Measurements from ENCODE around the gene PTPRQ. TPM values are rescaled to one million over a fixed set of nuclear protein-coding genes. Genes with fewer than 3 reads are reported as not detected.

Gene PTPRQ
- total RNA-seq, 2 donors from 2014 or later: 11.9 to 17.6 TPM

DNA sequence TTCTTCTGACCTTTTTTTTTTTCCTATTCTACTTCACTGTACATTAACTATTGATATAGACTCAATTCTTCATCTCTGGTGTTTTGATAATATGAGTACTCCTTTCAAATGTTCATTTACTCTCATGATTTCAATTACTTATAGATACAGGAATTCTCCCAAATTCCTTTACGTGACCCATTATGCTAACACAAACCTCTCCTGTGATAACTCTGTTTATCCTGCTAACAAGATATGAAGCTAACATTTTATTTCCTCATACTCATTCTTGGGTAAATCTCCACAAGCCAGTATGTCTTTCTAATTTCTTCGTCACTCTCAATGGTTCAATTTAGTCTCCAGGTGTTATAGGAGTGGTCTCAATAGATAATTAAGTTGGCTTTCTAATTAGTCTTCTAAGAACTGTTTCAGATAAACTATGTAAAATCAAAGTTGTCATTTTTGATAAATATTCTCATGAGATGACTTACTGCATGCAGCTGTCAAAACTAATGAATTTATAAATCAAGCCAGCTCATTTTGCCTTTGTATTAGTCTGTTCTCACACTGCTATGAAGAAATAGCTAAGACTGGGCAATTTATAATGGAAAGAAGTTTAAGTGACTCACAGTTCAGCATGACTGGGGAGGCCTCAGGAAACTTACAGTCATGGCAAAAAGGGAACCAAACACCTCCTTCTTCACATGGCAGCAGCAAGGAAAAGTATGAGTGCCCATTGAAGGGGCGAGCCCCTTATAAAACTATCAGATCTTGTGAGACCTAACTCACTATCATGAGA lies 132.8 kb downstream of the PTPRQ start:
- no peak for DNase-seq (ENCODE audit: low spot score)
- Histone ChIP-seq H3K27me3 (no peaks in the 10 kb centered on the region), H3K9me3 (no peaks in the 10 kb centered on the region), H3K27ac (no peak overlapping the region), H3K4me3 (no peak overlapping the region), H3K36me3 (no peaks in the 10 kb centered on the region), H3K4me1 (no peaks in the 10 kb centered on the region)
- TF ChIP-seq, protein P1, sequence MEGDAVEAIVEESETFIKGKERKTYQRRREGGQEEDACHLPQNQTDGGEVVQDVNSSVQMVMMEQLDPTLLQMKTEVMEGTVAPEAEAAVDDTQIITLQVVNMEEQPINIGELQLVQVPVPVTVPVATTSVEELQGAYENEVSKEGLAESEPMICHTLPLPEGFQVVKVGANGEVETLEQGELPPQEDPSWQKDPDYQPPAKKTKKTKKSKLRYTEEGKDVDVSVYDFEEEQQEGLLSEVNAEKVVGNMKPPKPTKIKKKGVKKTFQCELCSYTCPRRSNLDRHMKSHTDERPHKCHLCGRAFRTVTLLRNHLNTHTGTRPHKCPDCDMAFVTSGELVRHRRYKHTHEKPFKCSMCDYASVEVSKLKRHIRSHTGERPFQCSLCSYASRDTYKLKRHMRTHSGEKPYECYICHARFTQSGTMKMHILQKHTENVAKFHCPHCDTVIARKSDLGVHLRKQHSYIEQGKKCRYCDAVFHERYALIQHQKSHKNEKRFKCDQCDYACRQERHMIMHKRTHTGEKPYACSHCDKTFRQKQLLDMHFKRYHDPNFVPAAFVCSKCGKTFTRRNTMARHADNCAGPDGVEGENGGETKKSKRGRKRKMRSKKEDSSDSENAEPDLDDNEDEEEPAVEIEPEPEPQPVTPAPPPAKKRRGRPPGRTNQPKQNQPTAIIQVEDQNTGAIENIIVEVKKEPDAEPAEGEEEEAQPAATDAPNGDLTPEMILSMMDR (IDR thresholded peaks at IDR 0.05): no peak

DNA sequence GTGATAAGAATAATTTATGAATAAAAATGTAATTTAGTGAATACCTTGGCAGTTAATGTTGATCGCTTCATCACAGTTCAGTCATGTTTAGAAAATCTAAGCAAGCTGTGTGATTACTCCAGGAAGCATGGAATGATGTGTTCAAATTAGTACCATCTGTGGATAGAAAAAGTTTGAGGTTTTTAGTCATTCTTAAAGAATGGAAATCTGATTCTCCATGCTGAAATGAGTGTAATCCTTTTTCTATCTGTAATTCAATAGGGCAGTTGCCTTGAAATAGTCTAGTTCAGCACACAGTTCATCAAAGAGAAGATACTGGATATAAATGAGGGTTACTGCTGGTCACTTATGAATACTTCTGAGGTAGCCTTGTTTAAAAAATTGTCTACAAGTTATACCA lies 136.2 kb downstream of the PTPRQ start:
- Histone ChIP-seq H3K36me3 (no peaks in the 10 kb centered on the region), H3K27me3 (no peaks in the 10 kb centered on the region), H3K9me3 (no peaks in the 10 kb centered on the region), H3K4me3 (no peak overlapping the region), H3K27ac (no peak overlapping the region), H3K4me1 (no peaks in the 10 kb centered on the region)
- TF ChIP-seq, protein P1 (IDR thresholded peaks at IDR 0.05): no peak
- no peak for DNase-seq (ENCODE audit: low spot score)

DNA sequence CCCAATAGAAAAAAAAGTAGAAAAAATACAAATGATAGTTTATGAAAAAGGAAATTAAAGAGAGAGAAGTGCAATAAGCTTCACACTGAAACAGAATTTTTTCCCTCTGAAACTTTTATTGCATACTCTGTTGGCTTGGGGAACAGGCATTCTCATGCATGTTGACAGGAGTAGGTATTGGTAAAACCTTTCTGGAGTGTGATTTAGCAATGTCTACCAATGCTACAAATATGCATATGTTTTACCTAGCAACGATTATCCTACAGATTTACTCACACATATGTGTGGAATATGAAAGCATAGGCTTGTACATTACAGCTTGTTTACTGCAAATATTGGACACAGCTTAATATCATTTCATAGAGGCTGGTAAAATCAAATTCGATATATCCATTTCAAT lies 137.7 kb downstream of the PTPRQ start:
- H3K4me1 ChIP-seq: no peaks in the 10 kb centered on the region
- TF ChIP-seq, protein P1 (IDR thresholded peaks at IDR 0.05): no peak
- H3K4me3 ChIP-seq: no peak overlapping the region
- no peak for DNase-seq (ENCODE audit: low spot score)
- no peaks in the 10 kb centered on the region for H3K36me3 ChIP-seq
- H3K27me3 ChIP-seq: no peaks in the 10 kb centered on the region
- H3K9me3 ChIP-seq: no peaks in the 10 kb centered on the region
- no peak overlapping the region for H3K27ac ChIP-seq

DNA sequence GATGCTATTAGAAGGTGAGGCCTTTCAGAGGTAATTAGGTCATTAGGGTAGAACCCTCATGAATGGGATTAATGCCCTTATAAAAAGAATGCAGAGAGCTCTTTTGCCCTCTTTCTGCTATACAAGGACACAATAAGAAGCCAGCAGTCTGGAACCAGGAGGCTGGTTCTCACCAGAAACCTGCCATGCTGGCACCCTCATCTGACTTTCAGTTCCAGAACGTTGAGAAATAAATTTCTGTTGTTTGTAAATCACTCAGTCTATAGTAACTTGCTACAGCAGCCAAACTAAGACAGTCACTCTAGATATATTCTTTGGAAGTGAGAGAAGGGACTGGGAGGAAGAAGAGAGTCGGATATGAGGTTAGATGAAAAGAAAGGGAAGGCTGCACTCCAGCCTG lies 138.4 kb downstream of the PTPRQ start:
- H3K36me3 ChIP-seq: no peaks in the 10 kb centered on the region
- H3K4me3 ChIP-seq: no peak overlapping the region
- TF ChIP-seq, protein P1 (IDR thresholded peaks at IDR 0.05): no peak
- no peaks in the 10 kb centered on the region for H3K9me3 ChIP-seq
- H3K4me1 ChIP-seq: no peaks in the 10 kb centered on the region
- H3K27ac ChIP-seq: no peak overlapping the region
- no peaks in the 10 kb centered on the region for H3K27me3 ChIP-seq
- DNase-seq (ENCODE audit: low spot score): no peak

DNA sequence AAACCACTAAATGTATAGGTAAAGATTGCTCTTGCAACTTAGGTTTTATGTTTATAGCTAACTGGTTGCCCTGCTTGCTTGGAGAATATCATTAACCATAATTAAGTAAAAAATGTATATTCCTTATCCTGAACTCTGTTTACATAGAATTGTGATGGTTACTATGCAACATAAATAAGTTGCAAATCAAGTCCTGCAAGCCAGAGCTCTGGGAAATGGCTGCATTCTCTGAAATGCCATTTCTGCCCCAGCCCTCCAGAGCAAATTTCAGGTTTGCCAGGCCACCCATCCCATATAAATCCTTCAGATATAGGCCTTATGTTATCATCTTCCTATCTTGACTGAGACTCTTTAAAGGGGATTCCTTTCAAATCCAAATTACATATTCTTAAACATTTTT lies 145.0 kb downstream of the PTPRQ start:
- no peak for DNase-seq (ENCODE audit: low spot score)

More for the DNA sequence above, 145.0 kb downstream of the PTPRQ start:
- Histone ChIP-seq H3K36me3 (no peaks in the 10 kb centered on the region), H3K27ac (no peak overlapping the region), H3K4me1 (no peaks in the 10 kb centered on the region), H3K9me3 (no peaks in the 10 kb centered on the region), H3K27me3 (no peaks in the 10 kb centered on the region), H3K4me3 (no peak overlapping the region)
- TF ChIP-seq, protein P1 (IDR thresholded peaks at IDR 0.05): no peak
